HG03039 (cell line): ENCODE measurements around the gene RBBP8NL.

Experiments
- ATAC-seq: cut with Tn5 transposase; IDR thresholded peaks from one replicate; pipeline ENCODE4 v1.9.1; 2021; ENCODE audit warnings: mild to moderate bottlenecking, moderate library complexity; ENCODE audit not compliant: unreplicated experiment

Gene RBBP8NL

GRCh38 chr20:62363920-62364851 lies 63.2 kb downstream of the RBBP8NL start:
- no peak for ATAC-seq

- ATAC-seq: no peak
Observed at GRCh38 chr20:62362991-62363919, 64.1 kb downstream of the RBBP8NL start.

GRCh38 chr20:62362590-62362940 lies 64.8 kb downstream of the RBBP8NL start:
- no peak for ATAC-seq

- ATAC-seq: no peak
Observed at GRCh38 chr20:62361799-62362589, 65.3 kb downstream of the RBBP8NL start.

- ATAC-seq: no peak
Observed at GRCh38 chr20:62360854-62361798, 66.2 kb downstream of the RBBP8NL start.
